Tibial nerve (tissue), 4 donors: Measurements from ENCODE around the gene FNTB. TPM values are rescaled to one million over a fixed set of nuclear protein-coding genes. Genes with fewer than 3 reads are reported as not detected.

ENCODE experiments used
- DNase-seq, 2 donors: peaks; one replicate each; pipeline ENCODE4 v3.0.0-alpha.2; 2019; ENCODE audit warnings: low spot score in 2 of 2
- H3K27ac ChIP-seq, 4 donors: fragments of 200-600 bp; sonication (generic) in 3 of 4; one replicate each; pipeline ENCODE4 v1.5.1; 2017 to 2019; ENCODE audit warnings: mild to moderate bottlenecking in 1 of 4
- H3K27me3 ChIP-seq, 2 donors: fragments of 200-600 bp; sonication (generic) in 1 of 2; one replicate each; pipeline versions ENCODE4 v1.5.1 to v1.6.0; 2017 to 2019
- H3K36me3 ChIP-seq, 3 donors: fragments of 200-600 bp; sonication (generic); one replicate each; pipeline ENCODE4 v1.5.1; 2018 to 2019
- H3K4me1 ChIP-seq, 4 donors: fragments of 200-600 bp; sonication (generic) in 3 of 4; one replicate each; pipeline ENCODE4 v1.5.1; 2017 to 2019
- H3K4me3 ChIP-seq, 4 donors: fragments of 200-600 bp; sonication (generic) in 3 of 4; one replicate each; pipeline ENCODE4 v1.5.1; 2017 to 2019; ENCODE audit warnings: mild to moderate bottlenecking in 1 of 4, moderate library complexity in 1 of 4
- H3K9me3 ChIP-seq, 4 donors: fragments of 200-600 bp; sonication (generic) in 3 of 4; one replicate each; pipeline ENCODE4 v1.5.1; 2017 to 2019
- EP300 ChIP-seq, 2 donors: sonication (generic); formaldehyde crosslinking; IDR thresholded peaks; one replicate each; pipeline ENCODE4 v1.6.1; 2017; ENCODE audit warnings: antibody characterized with exemption in 2 of 2, mild to moderate bottlenecking in 1 of 2
- POLR2A ChIP-seq, 2 donors: fragments of 450-650 bp; IDR thresholded peaks; one replicate each; pipeline ENCODE4 v1.6.1; 2017; ENCODE audit warnings: antibody characterized with exemption in 2 of 2, mild to moderate bottlenecking in 2 of 2, moderate library complexity in 2 of 2
- WGBS, 2 donors: methylation state at CpG; one replicate each; pipeline ENCODE4 v1.1.5; 2018; 5-methylcytosine and 5-hydroxymethylcytosine counted together
- total RNA-seq, 4 donors: library from RNA; depleted of rRNA; stranded (reverse); fragments of >200 nt; gene quantifications; one replicate each; pipeline ENCODE4 v1.1.0, GENCODE V29; 2016
- TF ChIP-seq, protein P1 (sequence below), 5 experiments: fragments of 200-600 bp in 3 of 5; fragments of 450-650 bp in 2 of 5; sonication (generic) in 3 of 5; IDR thresholded peaks; one replicate each; pipeline ENCODE4 v1.5.1; 2016 to 2019; ENCODE audit warnings: antibody characterized with exemption in 5 of 5, mild to moderate bottlenecking in 3 of 5, moderate library complexity in 2 of 5

Gene FNTB
- total RNA-seq, 4 donors from 2014 or later: 21.0 to 34.5 (median 31.0) TPM

GRCh38 chr14:65075628-65076325 is 89.1 kb downstream of the FNTB start:
- WGBS, 2 donors: 85 to 87% methylated on average over 17 of the region's 17 CpGs
- Histone ChIP-seq H3K27ac (no peak overlapping the region), H3K9me3 (no peaks in the 10 kb centered on the region), H3K4me1 (peaks cover 0 to 67% (median 14%) of the 10 kb centered on the region in 4 donors), H3K4me3 (no peak overlapping the region), H3K27me3 (no peaks in the 10 kb centered on the region), H3K36me3 (peaks cover 0 to 55% (median 0%) of the 10 kb centered on the region in 3 donors)
- peak in 1 of 2 donors; percentile 22 for TF ChIP-seq EP300 (IDR thresholded peaks at IDR 0.05)
- TF ChIP-seq, protein P1, sequence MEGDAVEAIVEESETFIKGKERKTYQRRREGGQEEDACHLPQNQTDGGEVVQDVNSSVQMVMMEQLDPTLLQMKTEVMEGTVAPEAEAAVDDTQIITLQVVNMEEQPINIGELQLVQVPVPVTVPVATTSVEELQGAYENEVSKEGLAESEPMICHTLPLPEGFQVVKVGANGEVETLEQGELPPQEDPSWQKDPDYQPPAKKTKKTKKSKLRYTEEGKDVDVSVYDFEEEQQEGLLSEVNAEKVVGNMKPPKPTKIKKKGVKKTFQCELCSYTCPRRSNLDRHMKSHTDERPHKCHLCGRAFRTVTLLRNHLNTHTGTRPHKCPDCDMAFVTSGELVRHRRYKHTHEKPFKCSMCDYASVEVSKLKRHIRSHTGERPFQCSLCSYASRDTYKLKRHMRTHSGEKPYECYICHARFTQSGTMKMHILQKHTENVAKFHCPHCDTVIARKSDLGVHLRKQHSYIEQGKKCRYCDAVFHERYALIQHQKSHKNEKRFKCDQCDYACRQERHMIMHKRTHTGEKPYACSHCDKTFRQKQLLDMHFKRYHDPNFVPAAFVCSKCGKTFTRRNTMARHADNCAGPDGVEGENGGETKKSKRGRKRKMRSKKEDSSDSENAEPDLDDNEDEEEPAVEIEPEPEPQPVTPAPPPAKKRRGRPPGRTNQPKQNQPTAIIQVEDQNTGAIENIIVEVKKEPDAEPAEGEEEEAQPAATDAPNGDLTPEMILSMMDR (IDR thresholded peaks at IDR 0.05): no peak
- peak in 1 of 2 donors; percentile 43 for DNase-seq

DNA sequence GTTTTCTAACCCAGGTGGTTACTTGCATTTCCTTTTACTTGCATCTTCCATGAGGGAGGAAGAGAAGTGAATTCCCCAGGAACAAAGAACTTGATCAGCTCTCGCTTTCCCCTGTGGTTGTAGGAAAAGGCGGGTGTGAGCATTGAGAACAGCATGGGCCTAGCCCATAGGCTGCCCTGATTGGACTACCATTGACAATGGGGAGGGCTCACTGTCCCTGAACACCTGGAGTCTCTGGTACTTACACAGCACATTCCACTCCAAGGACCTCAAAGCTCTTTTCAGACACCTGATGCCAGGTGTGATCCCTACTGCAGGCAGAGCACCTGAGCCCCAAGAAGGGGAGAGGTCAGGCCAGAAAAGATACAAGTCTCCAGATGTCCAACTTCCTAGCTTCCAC is 90.6 kb downstream of the FNTB start:
- Histone ChIP-seq H3K36me3 (peaks cover 0 to 59% (median 0%) of the 10 kb centered on the region in 3 donors), H3K27me3 (no peaks in the 10 kb centered on the region), H3K4me3 (no peak overlapping the region), H3K27ac (no peak overlapping the region), H3K9me3 (no peaks in the 10 kb centered on the region), H3K4me1 (peaks cover 0 to 68% (median 20%) of the 10 kb centered on the region in 4 donors)
- 95 to 97% methylated on average over 2 of the region's 2 CpGs for WGBS, 2 donors
- DNase-seq: no peak
- TF ChIP-seq, protein P1 (IDR thresholded peaks at IDR 0.05): no peak
- TF ChIP-seq POLR2A (IDR thresholded peaks at IDR 0.05) (no peak), EP300 (IDR thresholded peaks at IDR 0.05) (no peak)

- peaks cover 0 to 64% (median 0%) of the 10 kb centered on the region in 3 donors for H3K36me3 ChIP-seq
- DNase-seq: no peak
- peak overlapping the region in 1 of 4 donors; percentile 15 for H3K27ac ChIP-seq
- no peaks in the 10 kb centered on the region for H3K27me3 ChIP-seq
- H3K4me3 ChIP-seq: no peak overlapping the region
- TF ChIP-seq EP300 (IDR thresholded peaks at IDR 0.05) (no peak), POLR2A (IDR thresholded peaks at IDR 0.05) (no peak)
- TF ChIP-seq, protein P1 (IDR thresholded peaks at IDR 0.05): no peak
- WGBS, 2 donors: 73 to 82% methylated on average over 6 of the region's 6 CpGs
- peaks cover 0 to 70% (median 22%) of the 10 kb centered on the region in 4 donors for H3K4me1 ChIP-seq
- H3K9me3 ChIP-seq: no peaks in the 10 kb centered on the region
Measured at GRCh38 chr14:65079201-65079600, 92.5 kb downstream of the FNTB start.

- peaks cover 0 to 62% (median 0%) of the 10 kb centered on the region in 3 donors for H3K36me3 ChIP-seq
- WGBS, 2 donors: 92% methylated on average over 5 of the region's 5 CpGs
- TF ChIP-seq POLR2A (IDR thresholded peaks at IDR 0.05) (no peak), EP300 (IDR thresholded peaks at IDR 0.05) (no peak)
- TF ChIP-seq, protein P1 (IDR thresholded peaks at IDR 0.05): no peak
- H3K4me3 ChIP-seq: no peak overlapping the region
- H3K9me3 ChIP-seq: no peaks in the 10 kb centered on the region
- no peak for DNase-seq
- no peaks in the 10 kb centered on the region for H3K27me3 ChIP-seq
- H3K27ac ChIP-seq: no peak overlapping the region
- H3K4me1 ChIP-seq: peaks cover 0 to 70% (median 21%) of the 10 kb centered on the region in 4 donors
Measured at GRCh38 chr14:65079768-65080167, 93.1 kb downstream of the FNTB start.

DNA sequence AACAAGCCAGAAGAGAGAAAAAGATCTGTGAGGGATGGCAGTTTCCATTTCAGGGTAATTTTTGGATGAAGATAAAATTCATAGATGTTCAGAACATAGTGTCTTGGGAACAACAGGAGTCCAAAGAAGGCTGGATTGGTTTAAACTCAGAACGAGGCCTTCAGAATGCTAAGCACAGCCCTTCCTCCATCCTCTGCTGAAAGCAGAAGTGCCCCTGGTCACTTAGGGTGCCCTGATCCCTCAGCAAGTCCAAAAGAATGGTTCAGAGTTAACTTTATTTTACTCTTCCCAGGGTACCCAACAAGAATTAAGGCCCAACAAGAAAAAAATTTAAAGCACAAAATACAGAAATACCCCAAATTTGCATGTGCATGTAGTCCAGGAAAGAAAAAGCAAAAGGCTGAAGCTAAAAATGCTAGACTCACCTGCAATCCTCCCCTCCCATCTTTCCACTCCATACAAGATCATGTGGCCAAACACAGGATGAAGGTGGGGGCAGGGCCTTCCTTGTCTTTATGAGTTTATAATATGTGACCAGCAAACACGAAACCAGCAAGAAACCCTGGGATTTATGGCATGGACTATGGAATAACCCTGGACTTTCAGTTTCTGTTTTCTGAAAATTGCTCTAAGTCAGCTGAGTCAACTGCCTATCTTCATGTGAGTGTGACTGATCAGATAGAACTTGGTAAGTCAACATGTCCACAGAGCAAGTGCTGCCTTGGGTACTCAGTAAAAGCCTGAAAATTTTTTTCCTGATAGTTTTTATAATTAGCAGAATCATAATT is 94.5 kb downstream of the FNTB start:
- Histone ChIP-seq H3K4me3 (no peak overlapping the region), H3K27ac (peak overlapping the region in 3 of 4 donors; percentile 38 to 67 (median 43)), H3K36me3 (peaks cover 0 to 59% (median 0%) of the 10 kb centered on the region in 3 donors), H3K9me3 (no peaks in the 10 kb centered on the region), H3K27me3 (no peaks in the 10 kb centered on the region), H3K4me1 (peaks cover 0 to 62% (median 20%) of the 10 kb centered on the region in 4 donors)
- TF ChIP-seq POLR2A (IDR thresholded peaks at IDR 0.05) (no peak), EP300 (IDR thresholded peaks at IDR 0.05) (no peak)
- TF ChIP-seq, protein P1 (IDR thresholded peaks at IDR 0.05): no peak
- DNase-seq: no peak
- WGBS, 2 donors: 46 to 51% methylated on average over 2 of the region's 2 CpGs
